HepG2 (cell line): ENCODE results near the gene YPEL4. TPM values are rescaled to one million over a fixed set of nuclear protein-coding genes. Genes with fewer than 3 reads are reported as not detected.

Experiments
- CHCHD3 ChIP-seq: sonication (generic); formaldehyde crosslinking; IDR thresholded peaks from 2 replicates; pipeline ENCODE4 v1.8.0; 2022; ENCODE audit warnings: mild to moderate bottlenecking, missing genetic modification reagents, moderate library complexity
- GFI1 ChIP-seq: sonication (generic); formaldehyde crosslinking; IDR thresholded peaks from 2 replicates; pipeline ENCODE4 v1.5.0; 2020; ENCODE audit warnings: missing genetic modification reagents, mild to moderate bottlenecking, borderline replicate concordance
- GPBP1L1 ChIP-seq: sonication (generic); formaldehyde crosslinking; IDR thresholded peaks from 2 replicates; pipeline ENCODE4 v1.5.0; 2020; ENCODE audit warnings: mild to moderate bottlenecking, missing genetic modification reagents
- HNF1B ChIP-seq: sonication (generic); formaldehyde crosslinking; IDR thresholded peaks from 2 replicates; pipeline ENCODE4 v1.5.1; 2020; ENCODE audit warnings: mild to moderate bottlenecking, moderate library complexity, missing genetic modification reagents
- KLF15 ChIP-seq: sonication (generic); formaldehyde crosslinking; IDR thresholded peaks from 2 replicates; pipeline ENCODE4 v1.8.1; 2023; ENCODE audit warnings: borderline replicate concordance, mild to moderate bottlenecking, inconsistent platforms, missing genetic modification reagents, mixed read lengths
- KLF9 ChIP-seq: IDR thresholded peaks from 2 replicates; pipeline ENCODE4 v1.6.1; 2016; ENCODE audit warnings: low read depth
- MLX ChIP-seq: IDR thresholded peaks from 2 replicates; pipeline ENCODE4 v1.6.1; 2016
- NFE2L1 ChIP-seq: sonication (generic); formaldehyde crosslinking; IDR thresholded peaks from 2 replicates; pipeline ENCODE4 v1.4.0; 2020; ENCODE audit warnings: missing genetic modification reagents, mild to moderate bottlenecking, borderline replicate concordance
- RFX3 ChIP-seq: IDR thresholded peaks from 2 replicates; pipeline ENCODE4 v1.6.1; 2016; ENCODE audit warnings: missing biosample characterization, missing genetic modification reagents
- SOX6 ChIP-seq, 2 experiments: fragments of 450-650 bp in 1 of 2; sonication (generic) in 1 of 2; formaldehyde crosslinking in 1 of 2; IDR thresholded peaks; 2 replicates each; pipeline versions ENCODE4 v1.4.0 to v1.6.1; 2017 to 2020; ENCODE audit warnings: antibody characterized with exemption in 1 of 2, mild to moderate bottlenecking in 1 of 2, missing genetic modification reagents in 1 of 2
- THAP9 ChIP-seq: sonication (generic); formaldehyde crosslinking; IDR thresholded peaks from 2 replicates; pipeline ENCODE4; 2020; ENCODE audit warnings: missing genetic modification reagents, mild to moderate bottlenecking, borderline replicate concordance
- ZMAT5 ChIP-seq: sonication (generic); formaldehyde crosslinking; IDR thresholded peaks from 2 replicates; pipeline ENCODE4 v1.5.0; 2020; ENCODE audit warnings: mild to moderate bottlenecking, low read depth, missing genetic modification reagents, borderline replicate concordance
- ZNF331 ChIP-seq: sonication (generic); formaldehyde crosslinking; IDR thresholded peaks from 2 replicates; pipeline ENCODE4 v1.4.0; 2020; ENCODE audit warnings: missing genetic modification reagents
- ZNF512B ChIP-seq: sonication (generic); formaldehyde crosslinking; IDR thresholded peaks from 2 replicates; pipeline ENCODE4 v1.5.1; 2020; ENCODE audit warnings: missing genetic modification reagents, mild to moderate bottlenecking, borderline replicate concordance
- ZNF737 ChIP-seq: sonication (generic); formaldehyde crosslinking; IDR thresholded peaks from 2 replicates; pipeline ENCODE4 v1.5.0; 2020; ENCODE audit warnings: missing genetic modification reagents, mild to moderate bottlenecking, borderline replicate concordance
- polyA plus RNA-seq, 8 experiments: library from polyadenylated mRNA; depleted of rRNA in 3 of 8; stranded (reverse) in 7 of 8; unstranded in 1 of 8; fragments of >200 nt; fragmentation: Illumina TruSeq in 4 of 8; extraction: Trizol in 4 of 8; gene quantifications; 2 replicates each; pipeline versions ENCODE4 v1.2.1 to v1.2.3, GENCODE V29; 2011 to 2016; ENCODE audit warnings: low read depth in 4 of 8, missing spikeins in 1 of 8, mixed read lengths in 1 of 8; ENCODE audit not compliant: insufficient read depth in 1 of 8
- total RNA-seq, 5 experiments: library from RNA; depleted of rRNA; stranded (reverse); fragments of >200 nt; fragmentation: Illumina TruSeq; extraction: Trizol; gene quantifications; 2 replicates each; pipeline ENCODE4 v1.2.3, GENCODE V29; 2016; ENCODE audit warnings: low read depth in 1 of 5

Gene YPEL4
- total and polyA plus RNA-seq, 2 of the 13 experiments (the other 11 are each of a cell fraction or from before 2014, with no cell fraction given) = 0.04 TPM; not detected in 1

- TF ChIP-seq HNF1B (CRISPR knock-in tag) (peak; percentile 94), ZMAT5 (CRISPR knock-in tag) (no peak), KLF9 (CRISPR knock-in tag) (no peak; the same call in 1 of the 2 replicates), ZNF737 (CRISPR knock-in tag) (no peak), MLX (CRISPR knock-in tag) (no peak; the same call in 1 of the 2 replicates), ZNF331 (CRISPR knock-in tag) (peak; percentile 58; the same call in 1 of the 2 replicates), GPBP1L1 (CRISPR knock-in tag) (no peak), KLF15 (CRISPR knock-in tag) (peak; percentile 57; the same call in 1 of the 2 replicates), NFE2L1 (no peak), CHCHD3 (CRISPR knock-in tag) (no peak), THAP9 (peak; percentile 86; the same call in 1 of the 2 replicates), ZNF512B (no peak; the same call in 1 of the 2 replicates), SOX6 (IDR thresholded peaks at IDR 0.05) (no peak), SOX6 (CRISPR knock-in tag; IDR thresholded peaks at IDR 0.05) (peak; percentile 95), RFX3 (CRISPR knock-in tag) (no peak), GFI1 (CRISPR knock-in tag) (0 out of 2 replicates have a peak, but pooled peaks have one; percentile 41)
Measured at GRCh38 chr11:57657194-57658022, 7.7 kb upstream of the YPEL4 start, which contains the start of gene CLP1 (continued).
